Stimulated activated naive CD8-positive, alpha-beta T cell treated with anti-CD3 and anti-CD28 coated beads, Interleukin-15, Interleukin-2, amounts not matched to agents 100 ng/mL and 50 ng/mL, for 24 hours (primary cell): ENCODE data around the gene TUT4.

Experiments used
- H3K27ac Mint-ChIP-seq: one replicate; pipeline ENCODE4 v1.8.0; 2021; ENCODE audit warnings: mild to moderate bottlenecking, mixed read lengths
- H3K27me3 Mint-ChIP-seq: one replicate; pipeline ENCODE4 v1.8.0; 2021; ENCODE audit warnings: mixed read lengths
- H3K36me3 Mint-ChIP-seq: one replicate; pipeline ENCODE4 v1.8.0; 2021; ENCODE audit warnings: low read depth, mixed read lengths
- H3K4me1 Mint-ChIP-seq: one replicate; pipeline ENCODE4 v1.8.0; 2021; ENCODE audit warnings: low read depth, mixed read lengths
- H3K4me3 Mint-ChIP-seq: one replicate; pipeline ENCODE4 v1.8.0; 2021; ENCODE audit warnings: mild to moderate bottlenecking, mixed read lengths
- H3K9me3 Mint-ChIP-seq: one replicate; pipeline ENCODE4 v1.8.0; 2021; ENCODE audit warnings: mixed read lengths

TUT4 gene

DNA sequence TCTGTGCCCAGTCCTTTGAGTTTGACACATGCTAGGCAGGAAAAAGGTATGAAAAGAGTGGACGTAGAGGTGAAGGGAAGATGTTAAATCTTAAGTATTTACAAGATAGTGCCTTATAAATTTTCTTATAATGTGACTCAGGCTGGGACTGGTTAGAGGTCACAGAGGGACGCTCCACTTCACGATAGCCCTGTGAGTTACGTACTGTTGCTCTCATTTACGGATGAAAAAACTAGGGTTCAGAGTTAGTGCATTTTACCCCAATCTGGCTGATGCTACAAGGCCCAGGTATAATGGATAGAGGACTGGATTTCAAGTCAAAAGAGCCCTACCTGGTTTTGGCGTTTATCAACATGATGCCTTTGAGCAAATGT lies 1.4 kb upstream of the TUT4 start:
- Mint-ChIP-seq H3K4me1 (peaks cover 30% of the 10 kb centered on the region), H3K4me3 (peak overlapping the region; percentile 79)

DNA sequence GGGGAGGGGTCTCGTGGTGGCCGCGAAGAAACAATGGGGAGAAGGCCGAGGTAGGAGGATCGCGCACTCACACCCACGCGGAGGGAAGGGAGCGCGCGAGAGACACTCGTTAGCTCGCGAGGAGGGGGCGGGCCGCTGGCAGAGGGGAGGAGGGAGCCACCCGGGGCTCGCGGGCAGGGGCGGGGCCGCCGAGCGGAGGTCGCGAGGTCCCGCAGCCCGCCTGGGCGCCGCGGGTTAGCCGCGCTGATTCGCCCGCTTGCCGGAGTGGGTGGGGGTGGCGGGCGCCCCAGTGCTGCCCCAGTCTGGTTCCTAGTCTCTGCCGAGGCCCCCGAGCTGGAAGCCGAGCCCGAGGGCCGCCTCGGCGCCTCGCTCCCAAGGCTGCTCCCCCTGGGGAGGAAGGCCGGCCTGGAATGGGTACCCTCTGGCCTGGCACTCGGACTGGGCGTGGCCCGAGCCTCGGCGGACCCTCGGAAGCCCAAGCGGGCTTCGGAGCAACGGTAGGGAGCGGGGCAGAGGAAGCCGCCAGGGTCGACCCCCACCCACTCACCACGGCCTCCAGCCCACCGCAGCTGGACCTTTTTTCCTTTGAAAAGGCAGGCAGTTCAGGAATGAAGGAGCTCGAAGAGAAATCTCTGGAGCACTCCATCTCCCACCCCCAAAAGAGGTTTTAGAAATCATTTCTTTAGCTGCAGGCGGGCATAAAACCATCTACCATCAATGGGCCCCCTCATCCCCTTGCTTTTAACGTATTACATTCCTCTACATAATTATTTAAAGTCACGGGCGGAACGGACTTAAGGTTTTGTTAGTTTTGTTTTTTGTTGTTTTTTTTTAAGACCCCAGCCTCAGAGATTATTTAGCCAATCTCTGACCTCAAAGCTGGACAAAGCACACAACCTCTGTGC lies 722 bp upstream of the TUT4 start:
- H3K4me3 Mint-ChIP-seq: peak overlapping the region; percentile 79
- H3K27me3 Mint-ChIP-seq: no peaks in the 10 kb centered on the region
- H3K36me3 Mint-ChIP-seq: no peaks in the 10 kb centered on the region
- no peaks in the 10 kb centered on the region for H3K9me3 Mint-ChIP-seq
- peak overlapping the region; percentile 62 for H3K27ac Mint-ChIP-seq
- peaks cover 36% of the 10 kb centered on the region for H3K4me1 Mint-ChIP-seq

More for the DNA sequence above, 1.4 kb upstream of the TUT4 start:
- Mint-ChIP-seq H3K36me3 (no peaks in the 10 kb centered on the region), H3K27me3 (no peaks in the 10 kb centered on the region), H3K27ac (peak overlapping the region; percentile 61), H3K9me3 (no peaks in the 10 kb centered on the region)

DNA sequence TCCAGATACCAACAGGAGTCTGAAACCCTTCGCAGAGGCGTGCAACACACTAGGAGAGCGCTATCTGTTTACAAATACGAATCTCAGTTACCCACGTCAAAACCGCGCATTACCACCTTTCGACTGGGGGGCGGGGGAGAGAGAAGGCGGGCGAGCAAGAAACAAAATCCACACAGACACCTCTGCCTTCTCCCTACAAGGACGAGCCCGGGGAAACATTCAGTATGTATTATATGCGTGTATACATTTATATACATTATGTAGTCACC lies 722 bp downstream of the TUT4 start:
- Mint-ChIP-seq H3K27me3 (no peaks in the 10 kb centered on the region), H3K36me3 (no peaks in the 10 kb centered on the region), H3K27ac (no peak overlapping the region), H3K4me1 (peaks cover 42% of the 10 kb centered on the region), H3K4me3 (no peak overlapping the region), H3K9me3 (no peaks in the 10 kb centered on the region)

DNA sequence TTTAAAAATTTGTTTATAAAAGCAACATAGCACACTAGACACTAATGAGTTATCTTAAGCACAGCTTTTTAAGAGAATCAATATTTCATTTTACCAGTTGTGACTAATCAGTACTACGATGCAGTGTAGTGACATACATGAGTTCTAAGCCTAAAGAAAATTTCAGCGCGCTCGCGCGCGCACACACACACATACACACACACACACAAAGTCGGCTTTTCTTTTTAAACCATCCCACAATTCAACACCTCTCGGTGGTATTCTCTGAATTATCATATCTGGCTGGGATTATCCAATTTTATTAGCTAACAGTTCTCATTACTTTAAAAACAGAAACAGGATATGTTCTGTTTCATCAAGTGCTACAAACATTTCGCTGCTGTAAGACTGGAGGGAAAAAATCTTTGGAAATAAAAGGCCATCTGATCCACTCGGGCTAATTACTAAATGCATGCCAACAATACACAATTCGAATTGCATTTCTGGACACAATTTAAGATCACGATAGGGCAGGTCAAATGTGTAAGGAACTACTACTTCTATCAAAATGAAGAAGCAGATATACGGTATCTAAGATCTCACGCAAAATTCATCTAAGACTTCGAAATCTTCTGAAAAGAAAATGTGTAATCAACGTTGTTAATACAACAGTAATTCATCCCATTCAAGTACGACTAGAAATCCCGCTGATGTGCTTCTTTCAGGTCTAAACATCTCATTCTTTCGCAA lies 1.2 kb downstream of the TUT4 start:
- no peak overlapping the region for H3K27ac Mint-ChIP-seq
- H3K4me3 Mint-ChIP-seq: no peak overlapping the region
- H3K36me3 Mint-ChIP-seq: no peaks in the 10 kb centered on the region
- no peaks in the 10 kb centered on the region for H3K9me3 Mint-ChIP-seq
- H3K27me3 Mint-ChIP-seq: no peaks in the 10 kb centered on the region
- peaks cover 46% of the 10 kb centered on the region for H3K4me1 Mint-ChIP-seq

DNA sequence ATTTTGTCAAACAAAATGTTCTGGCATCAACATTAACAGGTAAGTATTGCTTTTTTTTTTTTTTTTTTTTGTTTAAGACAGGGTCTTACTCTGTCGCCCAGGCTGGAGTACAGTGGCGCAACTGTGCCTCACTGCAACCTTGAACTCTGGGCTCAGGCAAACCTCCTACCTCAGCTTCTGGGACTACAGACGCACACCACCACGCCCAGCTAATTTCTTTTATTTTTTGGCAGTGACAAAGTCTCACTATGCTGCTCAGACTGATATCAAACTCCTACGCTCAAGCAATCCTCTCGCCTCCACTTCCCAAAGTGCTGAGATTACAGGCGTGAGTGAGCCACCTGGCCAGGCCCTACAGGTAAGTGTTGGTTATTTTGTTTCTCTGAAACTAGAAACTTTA lies 2.4 kb downstream of the TUT4 start:
- no peaks in the 10 kb centered on the region for H3K27me3 Mint-ChIP-seq
- no peak overlapping the region for H3K27ac Mint-ChIP-seq
- peak overlapping the region; percentile 49 for H3K4me3 Mint-ChIP-seq
- H3K36me3 Mint-ChIP-seq: peaks cover 5% of the 10 kb centered on the region
- no peaks in the 10 kb centered on the region for H3K9me3 Mint-ChIP-seq
- peaks cover 52% of the 10 kb centered on the region for H3K4me1 Mint-ChIP-seq

DNA sequence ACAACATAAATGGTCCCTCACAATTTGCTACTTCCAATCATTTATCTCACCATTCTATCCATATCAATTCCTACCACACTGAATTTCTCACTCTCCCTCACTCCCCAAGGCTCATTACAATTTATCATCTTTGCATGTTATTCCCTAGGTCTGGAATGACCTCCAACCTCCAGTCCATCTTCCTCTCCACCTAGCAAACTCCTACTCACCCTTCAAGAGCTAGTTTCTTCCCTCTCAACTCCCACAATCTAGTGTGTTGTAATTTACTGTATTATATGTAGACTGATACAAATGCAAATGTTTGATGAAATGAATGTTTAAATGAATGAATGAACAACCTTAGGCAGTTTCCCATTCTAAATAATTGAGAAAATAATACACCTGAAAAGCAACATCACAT lies 3.6 kb downstream of the TUT4 start:
- H3K27ac Mint-ChIP-seq: no peak overlapping the region
- no peaks in the 10 kb centered on the region for H3K9me3 Mint-ChIP-seq
- H3K4me3 Mint-ChIP-seq: no peak overlapping the region
- H3K36me3 Mint-ChIP-seq: peaks cover 8% of the 10 kb centered on the region
- no peaks in the 10 kb centered on the region for H3K27me3 Mint-ChIP-seq
- peaks cover 42% of the 10 kb centered on the region for H3K4me1 Mint-ChIP-seq

DNA sequence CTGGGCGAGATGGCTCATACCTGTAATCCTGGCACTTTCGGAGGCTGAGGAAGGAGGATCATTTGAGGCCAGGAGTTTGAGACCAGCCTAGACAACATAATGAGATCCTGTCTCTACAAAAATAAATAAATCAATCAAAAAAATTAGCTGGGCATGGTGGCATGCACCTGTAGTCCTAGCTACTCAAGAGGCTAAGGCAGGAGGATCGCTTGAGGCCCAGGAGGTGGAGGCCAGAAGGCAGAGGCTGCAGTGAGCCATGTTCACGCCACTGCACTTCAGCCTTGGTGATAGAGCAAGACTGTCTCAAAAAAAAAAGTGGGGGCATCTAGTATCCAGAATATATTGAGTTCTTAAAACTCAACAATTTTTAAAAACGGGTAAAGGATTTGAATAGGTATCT lies 6.0 kb downstream of the TUT4 start:
- H3K27me3 Mint-ChIP-seq: no peaks in the 10 kb centered on the region
- H3K4me1 Mint-ChIP-seq: peaks cover 38% of the 10 kb centered on the region
- H3K27ac Mint-ChIP-seq: no peak overlapping the region
- H3K4me3 Mint-ChIP-seq: no peak overlapping the region
- peaks cover 11% of the 10 kb centered on the region for H3K9me3 Mint-ChIP-seq
- H3K36me3 Mint-ChIP-seq: peaks cover 28% of the 10 kb centered on the region

DNA sequence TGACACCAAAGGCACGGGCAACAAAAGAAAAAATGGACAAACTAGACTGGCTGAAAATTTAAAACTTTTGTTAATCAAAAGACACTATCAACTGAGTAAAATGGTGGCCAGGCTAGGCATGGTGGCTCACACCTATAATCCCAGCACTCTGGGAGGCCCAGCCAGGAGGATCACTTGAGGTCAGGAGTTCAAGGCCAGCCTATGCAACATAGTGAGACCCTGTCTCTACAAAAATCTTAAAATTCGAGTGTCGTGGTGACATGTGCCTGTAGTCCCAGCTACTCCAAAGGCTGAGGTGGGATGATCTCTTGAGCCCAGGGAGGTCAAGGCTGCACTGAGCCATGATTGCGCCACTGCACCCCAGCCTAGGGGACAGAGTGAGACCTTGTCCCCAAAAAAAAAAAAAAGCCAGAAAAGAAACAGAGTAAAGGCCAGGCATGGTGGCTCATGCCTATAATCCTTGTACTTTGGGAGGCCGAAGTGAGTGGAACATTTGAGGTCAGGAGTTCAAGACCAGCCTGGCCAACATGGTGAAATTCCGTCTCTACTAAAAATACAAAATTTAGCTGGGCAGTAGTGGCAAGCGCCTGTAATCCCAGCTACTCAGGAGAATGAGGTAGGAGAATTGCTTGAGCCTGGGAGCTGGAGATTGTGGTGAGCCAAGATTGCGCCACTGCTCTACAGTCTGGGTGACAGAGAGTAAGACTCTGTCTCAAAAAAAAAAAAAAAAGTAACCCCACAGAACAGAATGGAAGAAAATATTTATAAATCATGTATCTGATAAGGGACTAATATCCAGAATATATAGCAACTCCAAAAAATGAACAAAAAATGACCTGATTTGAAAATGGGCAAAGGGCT lies 8.0 kb downstream of the TUT4 start:
- Mint-ChIP-seq H3K27me3 (no peaks in the 10 kb centered on the region), H3K27ac (no peak overlapping the region), H3K4me3 (no peak overlapping the region), H3K36me3 (peaks cover 42% of the 10 kb centered on the region), H3K4me1 (peaks cover 29% of the 10 kb centered on the region), H3K9me3 (peaks cover 15% of the 10 kb centered on the region)

DNA sequence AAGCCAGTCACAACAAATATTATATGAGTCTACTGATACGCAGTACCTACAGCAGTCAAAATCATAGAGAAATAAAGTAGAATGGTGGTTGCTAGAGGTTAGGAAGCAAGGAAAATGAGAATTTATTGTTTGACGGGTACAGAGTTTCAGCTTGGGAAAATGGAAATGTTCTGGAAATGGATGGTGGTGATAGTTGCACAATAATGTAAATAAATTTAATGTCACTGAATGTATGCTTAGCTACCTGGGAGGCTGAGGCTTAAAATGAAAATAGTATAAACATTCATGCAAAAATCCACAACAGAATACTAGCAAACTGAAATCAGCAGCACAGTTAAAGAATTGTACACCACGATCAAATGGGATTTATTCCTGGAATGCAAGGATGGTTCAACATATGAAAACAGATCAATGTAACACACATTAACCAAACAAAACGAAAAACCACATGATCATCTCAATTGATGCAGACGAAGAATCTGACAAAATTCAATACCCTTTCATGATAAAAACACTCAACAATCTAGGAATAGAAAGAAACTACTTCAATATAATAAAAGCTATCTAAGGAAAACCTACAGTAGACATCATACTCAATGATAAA lies 10.7 kb downstream of the TUT4 start:
- peaks cover 15% of the 10 kb centered on the region for H3K9me3 Mint-ChIP-seq
- no peaks in the 10 kb centered on the region for H3K27me3 Mint-ChIP-seq
- H3K4me1 Mint-ChIP-seq: peaks cover 28% of the 10 kb centered on the region
- no peak overlapping the region for H3K27ac Mint-ChIP-seq
- peaks cover 56% of the 10 kb centered on the region for H3K36me3 Mint-ChIP-seq
- no peak overlapping the region for H3K4me3 Mint-ChIP-seq

DNA sequence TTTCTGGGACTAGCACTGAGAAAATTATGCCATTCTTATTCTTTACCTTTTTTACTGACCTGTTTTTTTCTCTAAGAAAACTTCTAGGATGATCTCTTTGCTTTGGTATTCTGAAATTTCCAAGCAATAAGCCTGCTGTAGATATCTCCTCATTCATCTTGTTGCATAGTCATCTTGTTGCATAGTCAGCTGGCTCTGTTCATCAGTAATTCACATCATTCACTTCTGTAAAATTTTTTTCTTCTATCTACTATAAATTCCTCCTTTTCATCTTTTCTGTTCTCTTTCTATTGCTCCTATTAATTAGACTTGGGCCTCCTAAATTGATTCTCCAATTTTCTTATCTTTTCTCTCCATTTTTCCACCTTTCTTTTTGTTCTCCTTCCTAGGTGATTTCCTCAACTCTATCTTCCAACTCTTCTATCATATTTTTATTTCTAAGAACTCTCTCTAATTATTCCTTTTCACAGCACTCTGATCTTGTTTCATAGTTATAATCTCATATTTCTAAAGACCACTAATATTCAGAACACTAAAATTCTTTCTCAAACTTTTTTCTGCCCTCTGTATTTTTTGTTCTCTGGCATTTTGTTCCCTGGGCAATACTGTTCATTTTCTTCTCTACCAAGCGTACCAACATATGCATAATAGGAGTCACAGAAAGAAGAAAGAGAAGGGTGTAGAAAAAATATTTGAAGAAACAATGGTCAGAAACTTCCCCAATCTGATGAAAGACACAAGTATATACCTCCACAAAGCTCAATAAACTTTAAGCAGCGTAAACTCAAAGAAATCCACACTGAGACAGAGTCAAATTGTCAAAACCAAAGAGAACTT lies 17.7 kb downstream of the TUT4 start:
- peaks cover 28% of the 10 kb centered on the region for H3K36me3 Mint-ChIP-seq
- H3K9me3 Mint-ChIP-seq: peaks cover 9% of the 10 kb centered on the region
- no peak overlapping the region for H3K4me3 Mint-ChIP-seq
- H3K4me1 Mint-ChIP-seq: peaks cover 69% of the 10 kb centered on the region
- H3K27ac Mint-ChIP-seq: no peak overlapping the region
- no peaks in the 10 kb centered on the region for H3K27me3 Mint-ChIP-seq

DNA sequence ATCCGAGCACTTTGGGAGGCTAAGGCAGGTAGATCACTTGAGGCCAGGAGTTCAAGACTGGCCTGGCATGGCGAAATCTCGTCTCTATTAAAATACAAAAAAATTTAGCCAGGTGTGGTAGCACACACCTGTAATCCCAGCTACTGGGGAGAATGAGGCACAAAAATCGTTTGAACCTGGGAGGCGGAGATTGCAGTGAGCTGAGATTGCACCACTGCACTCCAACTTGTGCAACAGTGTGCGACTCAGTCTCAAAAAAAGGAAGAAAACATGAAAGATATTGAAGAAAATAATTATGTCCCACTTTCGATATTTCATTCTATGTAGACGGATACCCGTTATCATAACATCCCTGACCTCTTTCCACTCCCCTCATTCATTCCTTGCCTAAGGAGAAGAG lies 19.2 kb downstream of the TUT4 start:
- Mint-ChIP-seq H3K27me3 (no peaks in the 10 kb centered on the region), H3K4me3 (no peak overlapping the region), H3K9me3 (peaks cover 9% of the 10 kb centered on the region), H3K27ac (no peak overlapping the region), H3K36me3 (peaks cover 19% of the 10 kb centered on the region), H3K4me1 (peaks cover 67% of the 10 kb centered on the region)

DNA sequence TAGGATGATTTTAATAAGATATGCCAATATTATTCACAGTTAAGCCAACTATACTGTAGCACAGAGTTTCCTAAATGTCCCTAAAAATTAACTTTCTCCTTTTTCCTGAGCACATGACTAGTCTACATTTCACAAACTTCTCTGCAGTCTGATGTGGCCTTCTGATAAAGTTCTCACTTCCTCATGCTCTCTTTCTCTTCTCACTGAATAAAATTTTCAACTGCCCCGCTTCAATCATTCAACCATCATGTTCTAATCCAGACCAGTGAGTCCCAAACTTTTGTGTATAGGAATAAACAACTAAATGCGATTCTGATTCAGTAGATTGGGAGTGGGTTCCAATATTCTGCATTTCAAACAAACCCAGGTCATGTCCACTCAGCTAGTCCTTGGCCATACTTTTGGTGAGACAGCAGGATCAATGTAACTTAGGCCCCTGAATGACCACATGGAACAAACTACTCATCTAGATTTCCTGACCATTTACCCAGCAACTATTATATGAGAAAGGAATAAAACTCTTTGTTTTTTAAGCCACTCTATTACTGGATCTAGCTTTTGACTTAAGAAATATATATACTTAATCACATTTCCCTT lies 20.1 kb downstream of the TUT4 start:
- H3K27ac Mint-ChIP-seq: peak overlapping the region; percentile 22

DNA sequence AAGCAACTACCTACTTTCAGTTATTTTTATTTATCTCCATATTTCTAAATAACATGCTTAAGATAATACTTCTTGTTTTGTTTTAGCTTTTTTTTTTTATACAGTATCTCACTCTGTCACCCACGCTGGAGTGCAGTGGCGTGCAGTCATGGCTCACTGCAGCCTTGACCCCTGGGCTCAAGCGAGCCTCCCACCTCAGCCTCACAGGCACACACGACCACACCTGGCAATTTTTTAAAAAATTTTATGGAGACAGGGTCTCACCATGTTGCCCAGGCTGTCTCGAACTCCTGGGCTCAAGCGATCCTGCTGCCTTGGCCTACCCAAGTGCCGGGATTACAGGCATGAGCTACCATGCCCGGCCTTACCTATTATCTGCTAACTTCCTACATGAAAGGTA lies 20.6 kb downstream of the TUT4 start:
- no peak overlapping the region for H3K27ac Mint-ChIP-seq
- H3K4me1 Mint-ChIP-seq: peaks cover 57% of the 10 kb centered on the region

More for the DNA sequence above, 20.1 kb downstream of the TUT4 start:
- peaks cover 22% of the 10 kb centered on the region for H3K36me3 Mint-ChIP-seq
- H3K9me3 Mint-ChIP-seq: peaks cover 9% of the 10 kb centered on the region
- peaks cover 61% of the 10 kb centered on the region for H3K4me1 Mint-ChIP-seq
- no peaks in the 10 kb centered on the region for H3K27me3 Mint-ChIP-seq
- H3K4me3 Mint-ChIP-seq: no peak overlapping the region

More for the DNA sequence above, 20.6 kb downstream of the TUT4 start:
- Mint-ChIP-seq H3K9me3 (peaks cover 9% of the 10 kb centered on the region), H3K4me3 (no peak overlapping the region), H3K36me3 (peaks cover 18% of the 10 kb centered on the region), H3K27me3 (no peaks in the 10 kb centered on the region)
